ENCODE data around the gene SMC3. TPM values are rescaled to one million over a fixed set of nuclear protein-coding genes. Genes with fewer than 3 reads are reported as not detected.

The SMC3 gene
- total RNA-seq (ENCODE audit: unreplicated experiment): 53.6 TPM
- long read RNA-seq, partial matches to known transcripts: 44 of 45 reads
- long read RNA-seq, other reads (novel, unspliced or antisense): 1 of 45 reads

DNA sequence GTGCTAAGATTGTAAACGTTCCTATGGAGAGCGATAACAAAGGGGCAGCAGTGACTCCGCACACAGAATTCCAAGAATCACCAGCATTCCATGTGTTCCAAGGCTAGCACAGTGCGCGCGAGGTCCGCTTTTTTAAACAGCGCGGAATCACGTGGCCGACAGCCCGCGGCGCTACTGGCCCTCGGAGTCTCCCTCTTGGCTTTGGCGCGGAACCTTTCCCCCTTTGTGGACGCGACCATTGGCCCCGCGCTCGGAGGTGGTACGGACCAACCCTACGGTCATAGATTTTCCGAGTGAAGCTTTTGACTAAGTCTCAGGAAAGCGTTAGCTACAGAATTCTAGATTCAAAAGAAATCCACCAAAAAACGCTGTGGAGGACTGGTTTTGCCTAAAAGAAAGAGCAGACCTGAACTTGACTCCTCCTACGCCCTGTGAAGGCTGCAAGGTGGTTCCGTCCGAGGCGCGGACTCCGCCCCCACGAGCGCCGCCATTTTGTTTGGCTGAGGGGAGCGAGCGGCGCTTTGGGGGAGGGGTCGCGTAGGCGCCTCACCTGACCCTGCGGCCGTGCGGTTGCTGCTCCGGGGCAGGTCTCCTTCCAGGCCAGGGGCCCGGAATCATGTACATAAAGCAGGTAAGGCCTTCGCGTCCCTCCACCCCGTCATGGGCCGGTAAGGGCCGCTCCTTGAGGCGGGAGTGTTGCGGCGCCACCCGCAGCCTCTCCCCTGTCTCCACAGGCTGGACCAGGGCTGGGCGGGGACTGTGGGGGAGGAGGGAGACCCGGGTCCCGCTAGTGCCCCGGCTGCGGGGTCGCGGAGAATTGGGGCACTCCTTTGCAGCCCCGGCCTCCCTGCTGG, at the start of gene SMC3:
Gene SMC3, plus strand, starts transcription at position 495 of the 854 bp plus-strand sequence. Its CDS starts 122 bp downstream, at position 617.
- TF ChIP-seq, protein P1, sequence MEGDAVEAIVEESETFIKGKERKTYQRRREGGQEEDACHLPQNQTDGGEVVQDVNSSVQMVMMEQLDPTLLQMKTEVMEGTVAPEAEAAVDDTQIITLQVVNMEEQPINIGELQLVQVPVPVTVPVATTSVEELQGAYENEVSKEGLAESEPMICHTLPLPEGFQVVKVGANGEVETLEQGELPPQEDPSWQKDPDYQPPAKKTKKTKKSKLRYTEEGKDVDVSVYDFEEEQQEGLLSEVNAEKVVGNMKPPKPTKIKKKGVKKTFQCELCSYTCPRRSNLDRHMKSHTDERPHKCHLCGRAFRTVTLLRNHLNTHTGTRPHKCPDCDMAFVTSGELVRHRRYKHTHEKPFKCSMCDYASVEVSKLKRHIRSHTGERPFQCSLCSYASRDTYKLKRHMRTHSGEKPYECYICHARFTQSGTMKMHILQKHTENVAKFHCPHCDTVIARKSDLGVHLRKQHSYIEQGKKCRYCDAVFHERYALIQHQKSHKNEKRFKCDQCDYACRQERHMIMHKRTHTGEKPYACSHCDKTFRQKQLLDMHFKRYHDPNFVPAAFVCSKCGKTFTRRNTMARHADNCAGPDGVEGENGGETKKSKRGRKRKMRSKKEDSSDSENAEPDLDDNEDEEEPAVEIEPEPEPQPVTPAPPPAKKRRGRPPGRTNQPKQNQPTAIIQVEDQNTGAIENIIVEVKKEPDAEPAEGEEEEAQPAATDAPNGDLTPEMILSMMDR (IDR thresholded peaks at IDR 0.05; ENCODE audit: partially characterized antibody, unreplicated experiment): no peak

DNA sequence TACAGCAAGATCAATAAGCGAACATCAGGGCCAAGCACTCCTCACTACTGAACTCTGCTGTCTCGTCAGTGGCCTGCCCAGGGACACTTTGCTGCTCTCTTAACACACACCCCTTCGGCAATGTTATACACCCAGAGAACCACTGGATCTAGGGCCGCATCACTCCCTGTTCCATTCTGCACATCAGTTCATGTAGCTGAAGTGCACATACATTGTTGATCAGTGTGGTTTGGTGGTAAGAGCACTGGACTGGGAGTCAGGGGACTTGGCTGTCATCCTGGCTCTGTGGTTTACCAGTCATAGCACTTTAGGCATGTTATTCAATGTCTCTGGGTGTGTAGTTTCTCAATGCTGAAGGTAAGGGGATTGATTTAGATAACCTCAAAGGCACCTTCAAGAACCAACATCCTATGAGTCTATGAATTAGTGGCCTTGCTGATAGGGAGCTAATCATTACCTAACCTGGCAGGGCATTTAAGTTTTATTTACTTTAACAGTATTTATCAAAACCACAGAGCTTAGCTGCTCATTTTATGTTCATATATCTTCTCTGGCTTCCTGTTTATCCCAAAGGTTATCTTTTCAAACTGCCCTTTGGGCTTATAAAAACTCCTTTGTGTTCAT, 45.0 kb upstream of the SMC3 start:
- no peak overlapping the region for H3K4me3 Mint-ChIP-seq (ENCODE audit: unreplicated experiment)
- TF ChIP-seq, protein P1 (IDR thresholded peaks at IDR 0.05; ENCODE audit: partially characterized antibody, unreplicated experiment): no peak
- no peaks in the 10 kb centered on the region for H3K36me3 Mint-ChIP-seq (ENCODE audit: unreplicated experiment)
- peaks cover 2% of the 10 kb centered on the region for H3K4me1 Mint-ChIP-seq (ENCODE audit: low read depth, unreplicated experiment)
- no peak overlapping the region for H3K27ac Mint-ChIP-seq (ENCODE audit: unreplicated experiment)
- DNase-seq: no peak
- H3K9me3 Mint-ChIP-seq (ENCODE audit: unreplicated experiment): no peaks in the 10 kb centered on the region
- no peaks in the 10 kb centered on the region for H3K27me3 Mint-ChIP-seq (ENCODE audit: unreplicated experiment)

More for the DNA sequence above, at the start of gene SMC3:
- Mint-ChIP-seq H3K4me1 (ENCODE audit: low read depth, unreplicated experiment) (peaks cover 16% of the 10 kb centered on the region), H3K27ac (ENCODE audit: unreplicated experiment) (peak within 1 kb of the TSS; percentile 99), H3K9me3 (ENCODE audit: unreplicated experiment) (peaks cover 16% of the 10 kb centered on the region), H3K36me3 (ENCODE audit: unreplicated experiment) (no peaks in the 10 kb centered on the region), H3K4me3 (ENCODE audit: unreplicated experiment) (peak within 1 kb of the TSS; percentile 96), H3K27me3 (ENCODE audit: unreplicated experiment) (no peaks in the 10 kb centered on the region)
- DNase-seq: peak; percentile 94

DNA sequence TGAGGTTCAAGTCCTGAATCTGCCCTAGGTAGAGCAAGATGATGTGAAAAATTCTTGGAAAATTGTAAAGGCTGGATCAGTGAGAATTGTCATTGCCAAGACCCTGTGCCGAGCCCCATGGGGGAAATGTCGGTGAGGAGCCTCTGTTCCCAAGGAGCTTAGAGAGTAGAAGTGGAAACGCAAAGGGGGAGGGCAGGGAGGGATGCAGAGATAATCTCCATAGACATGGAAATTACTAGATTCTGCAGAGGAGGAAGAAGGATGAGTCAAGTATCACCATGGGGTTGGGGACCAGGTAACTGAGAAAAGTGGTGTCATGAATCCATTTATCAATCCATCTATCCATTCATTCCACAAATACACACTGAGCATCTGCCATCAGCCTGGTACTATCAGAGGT, 43.8 kb upstream of the SMC3 start:
- no peak overlapping the region for H3K27ac Mint-ChIP-seq (ENCODE audit: unreplicated experiment)
- H3K4me1 Mint-ChIP-seq (ENCODE audit: low read depth, unreplicated experiment): peaks cover 2% of the 10 kb centered on the region
- no peaks in the 10 kb centered on the region for H3K9me3 Mint-ChIP-seq (ENCODE audit: unreplicated experiment)
- no peak overlapping the region for H3K4me3 Mint-ChIP-seq (ENCODE audit: unreplicated experiment)
- H3K27me3 Mint-ChIP-seq (ENCODE audit: unreplicated experiment): no peaks in the 10 kb centered on the region
- TF ChIP-seq, protein P1 (IDR thresholded peaks at IDR 0.05; ENCODE audit: partially characterized antibody, unreplicated experiment): no peak
- DNase-seq: no peak
- H3K36me3 Mint-ChIP-seq (ENCODE audit: unreplicated experiment): no peaks in the 10 kb centered on the region

DNA sequence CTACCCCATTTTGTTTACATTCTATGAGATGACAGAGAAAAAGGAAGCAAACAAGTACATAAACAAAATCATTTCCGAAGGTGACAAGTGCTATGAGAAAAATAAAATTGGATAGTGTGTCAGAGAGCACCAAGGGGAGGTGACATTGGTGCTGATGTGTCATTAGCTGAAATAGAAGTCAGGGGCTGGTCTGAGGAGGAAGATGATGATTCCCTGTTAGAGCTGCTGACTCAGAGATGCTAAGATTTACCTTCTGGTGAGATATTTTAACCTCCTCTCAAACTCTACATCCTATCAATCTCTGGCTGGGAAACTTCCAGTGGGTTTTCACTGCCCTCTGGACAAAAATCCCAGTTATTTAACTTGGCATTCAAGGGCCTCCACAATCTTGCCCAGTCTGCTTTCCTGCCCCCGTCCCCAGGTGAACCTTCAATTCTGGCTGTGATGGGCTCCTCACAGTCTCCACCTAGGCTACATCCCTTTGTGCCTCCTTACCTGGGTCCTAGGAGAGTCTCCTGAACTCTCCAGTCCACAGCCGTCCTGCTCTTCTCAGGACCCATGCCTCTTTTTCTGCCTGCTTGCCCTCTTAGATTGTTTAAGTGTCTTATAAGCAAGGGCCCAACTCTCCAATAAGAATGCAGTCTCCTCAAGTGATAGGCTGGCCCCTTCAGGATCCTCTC, 43.2 kb upstream of the SMC3 start:
- Mint-ChIP-seq H3K4me1 (ENCODE audit: low read depth, unreplicated experiment) (peaks cover 2% of the 10 kb centered on the region), H3K27ac (ENCODE audit: unreplicated experiment) (no peak overlapping the region)

More for the DNA sequence above, 43.2 kb upstream of the SMC3 start:
- no peaks in the 10 kb centered on the region for H3K27me3 Mint-ChIP-seq (ENCODE audit: unreplicated experiment)
- TF ChIP-seq, protein P1 (IDR thresholded peaks at IDR 0.05; ENCODE audit: partially characterized antibody, unreplicated experiment): no peak
- no peaks in the 10 kb centered on the region for H3K36me3 Mint-ChIP-seq (ENCODE audit: unreplicated experiment)
- DNase-seq: no peak
- no peaks in the 10 kb centered on the region for H3K9me3 Mint-ChIP-seq (ENCODE audit: unreplicated experiment)
- H3K4me3 Mint-ChIP-seq (ENCODE audit: unreplicated experiment): no peak overlapping the region
